HEK293 (cell line): ENCODE measurements around the gene ZNF782.

Source experiments
- CTCF ChIA-PET: fragments of 350-600 bp; formaldehyde crosslinking; extraction: SDS; loops from one replicate; lab custom pipeline; 2021; ENCODE audit warnings: antibody characterized with exemption; lab: Yijun Ruan, JAX
- POLR2A ChIA-PET: fragments of 300-600 bp; formaldehyde crosslinking; extraction: SDS; loops from one replicate; lab custom pipeline; 2020; ENCODE audit warnings: antibody characterized with exemption, inconsistent platforms; lab: Yijun Ruan, JAX
- H3K27ac ChIP-seq: fragments of 200-500 bp; sonication (Bioruptor generic); 2 replicates; pipeline ENCODE4 v1.5.1; 2014; ENCODE audit warnings: low read depth, low read length, control low read depth, inconsistent platforms; ENCODE audit errors: extremely low read depth
- H3K36me3 ChIP-seq, 2 experiments: fragments of 200-500 bp in 1 of 2; sonication (Bioruptor generic) in 1 of 2; 1 replicate in 1 of 2; 2 replicates in 1 of 2; pipeline ENCODE4 v1.5.1; 2014 to 2017; ENCODE audit warnings: inconsistent platforms in 2 of 2, low read length in 2 of 2; ENCODE audit not compliant: control insufficient read depth in 2 of 2, insufficient read depth in 1 of 2
- H3K4me1 ChIP-seq: fragments of 200-500 bp; sonication (Bioruptor generic); 2 replicates; pipeline ENCODE4 v1.5.1; 2014; ENCODE audit warnings: mild to moderate bottlenecking, low read length, inconsistent platforms; ENCODE audit not compliant: control insufficient read depth, insufficient read depth
- H3K4me3 ChIP-seq: 2 replicates; pipeline ENCODE4 v1.5.1; 2011; ENCODE audit warnings: low read depth, mild to moderate bottlenecking, control low read depth, low read length, moderate library complexity
- H3K9me3 ChIP-seq: fragments of 200-500 bp; sonication (Bioruptor generic); 2 replicates; pipeline ENCODE4 v1.5.1; 2014; ENCODE audit warnings: low read depth, low read length, inconsistent platforms; ENCODE audit not compliant: control insufficient read depth, insufficient read depth
- BCL11B ChIP-seq: fragments of 450-650 bp; formaldehyde crosslinking; IDR thresholded peaks from 2 replicates; pipeline ENCODE4 v1.5.1; 2016; ENCODE audit warnings: low read depth, missing biosample characterization, missing genetic modification characterization
- GLIS2 ChIP-seq: fragments of 450-650 bp; formaldehyde crosslinking; IDR thresholded peaks from 2 replicates; pipeline ENCODE4 v1.5.1; 2016; ENCODE audit warnings: missing biosample characterization, missing genetic modification characterization
- PATZ1 ChIP-seq: fragments of 450-650 bp; formaldehyde crosslinking; IDR thresholded peaks from 2 replicates; pipeline ENCODE4 v1.5.1; 2016; ENCODE audit warnings: missing biosample characterization, missing genetic modification characterization
- PRDM10 ChIP-seq: fragments of 450-650 bp; formaldehyde crosslinking; IDR thresholded peaks from 2 replicates; pipeline ENCODE4 v1.5.1; 2016; ENCODE audit warnings: missing biosample characterization, missing genetic modification characterization
- SP3 ChIP-seq: fragments of 450-650 bp; formaldehyde crosslinking; IDR thresholded peaks from 2 replicates; pipeline ENCODE4 v1.5.1; 2016; ENCODE audit warnings: missing biosample characterization, missing genetic modification characterization
- SP7 ChIP-seq: fragments of 450-650 bp; formaldehyde crosslinking; IDR thresholded peaks from 2 replicates; pipeline ENCODE4 v1.5.1; 2016; ENCODE audit warnings: missing biosample characterization, missing genetic modification characterization
- WT1 ChIP-seq: fragments of 450-650 bp; formaldehyde crosslinking; IDR thresholded peaks from 2 replicates; pipeline ENCODE4 v1.5.1; 2016; ENCODE audit warnings: missing biosample characterization, missing genetic modification characterization
- YY2 ChIP-seq: fragments of 450-650 bp; formaldehyde crosslinking; IDR thresholded peaks from 2 replicates; pipeline ENCODE4 v1.5.1; 2016; ENCODE audit warnings: missing biosample characterization, missing genetic modification characterization
- ZBTB17 ChIP-seq: fragments of 450-650 bp; formaldehyde crosslinking; IDR thresholded peaks from 2 replicates; pipeline ENCODE4 v1.5.1; 2016; ENCODE audit warnings: missing biosample characterization, missing genetic modification characterization
- ZEB2 ChIP-seq: fragments of 450-650 bp; formaldehyde crosslinking; IDR thresholded peaks from 2 replicates; pipeline ENCODE4 v1.5.1; 2016; ENCODE audit warnings: missing biosample characterization, missing genetic modification characterization
- ZNF114 ChIP-seq: fragments of 450-650 bp; formaldehyde crosslinking; IDR thresholded peaks from 2 replicates; pipeline ENCODE4 v1.5.0; 2017; ENCODE audit warnings: missing biosample characterization, missing genetic modification characterization
- ZNF121 ChIP-seq: fragments of 450-650 bp; formaldehyde crosslinking; IDR thresholded peaks from 2 replicates; pipeline ENCODE4 v1.5.1; 2016; ENCODE audit warnings: missing biosample characterization, missing genetic modification characterization
- ZNF132 ChIP-seq: fragments of 450-650 bp; formaldehyde crosslinking; IDR thresholded peaks from 2 replicates; pipeline ENCODE4 v1.5.1; 2017; ENCODE audit warnings: missing biosample characterization, missing genetic modification characterization, borderline replicate concordance
- ZNF138 ChIP-seq: fragments of 450-650 bp; formaldehyde crosslinking; IDR thresholded peaks from 2 replicates; pipeline ENCODE4 v1.5.1; 2016; ENCODE audit warnings: missing biosample characterization, missing genetic modification characterization, borderline replicate concordance
- ZNF155 ChIP-seq: fragments of 450-650 bp; formaldehyde crosslinking; IDR thresholded peaks from 2 replicates; pipeline ENCODE4 v1.5.1; 2016; ENCODE audit warnings: missing biosample characterization, missing genetic modification characterization
- ZNF157 ChIP-seq: fragments of 450-650 bp; formaldehyde crosslinking; IDR thresholded peaks from 2 replicates; pipeline ENCODE4 v1.5.1; 2016; ENCODE audit warnings: missing biosample characterization, missing genetic modification characterization
- ZNF202 ChIP-seq: fragments of 450-650 bp; formaldehyde crosslinking; IDR thresholded peaks from 2 replicates; pipeline ENCODE4 v1.5.1; 2016; ENCODE audit warnings: missing biosample characterization, missing genetic modification characterization, borderline replicate concordance
- ZNF341 ChIP-seq: fragments of 450-650 bp; formaldehyde crosslinking; IDR thresholded peaks from 2 replicates; pipeline ENCODE4; 2016; ENCODE audit warnings: low read depth, missing biosample characterization, missing genetic modification characterization
- ZNF350 ChIP-seq: fragments of 450-650 bp; formaldehyde crosslinking; IDR thresholded peaks from 2 replicates; pipeline ENCODE4 v1.5.0; 2017; ENCODE audit warnings: missing biosample characterization, mild to moderate bottlenecking, missing genetic modification characterization
- ZNF501 ChIP-seq: fragments of 450-650 bp; formaldehyde crosslinking; IDR thresholded peaks from 2 replicates; pipeline ENCODE4 v1.5.1; 2016; ENCODE audit warnings: missing biosample characterization, missing genetic modification characterization
- ZNF629 ChIP-seq: fragments of 450-650 bp; formaldehyde crosslinking; IDR thresholded peaks from 2 replicates; pipeline ENCODE4 v1.5.1; 2017; ENCODE audit warnings: missing biosample characterization, missing genetic modification characterization
- ZNF664 ChIP-seq: fragments of 450-650 bp; formaldehyde crosslinking; IDR thresholded peaks from 2 replicates; pipeline ENCODE4 v1.5.1; 2016; ENCODE audit warnings: missing biosample characterization, missing genetic modification characterization
- ZNF670 ChIP-seq: fragments of 450-650 bp; formaldehyde crosslinking; IDR thresholded peaks from 2 replicates; pipeline ENCODE4 v1.5.1; 2016; ENCODE audit warnings: missing biosample characterization, missing genetic modification characterization, low read depth
- ZNF701 ChIP-seq: fragments of 450-650 bp; formaldehyde crosslinking; IDR thresholded peaks from 2 replicates; pipeline ENCODE4 v1.5.1; 2016; ENCODE audit warnings: missing biosample characterization, missing genetic modification characterization
- ZSCAN23 ChIP-seq: fragments of 450-650 bp; formaldehyde crosslinking; IDR thresholded peaks from 2 replicates; pipeline ENCODE4 v1.5.1; 2016; ENCODE audit warnings: missing biosample characterization, missing genetic modification characterization
- TF ChIP-seq, protein P1 (sequence below): fragments of 450-650 bp; formaldehyde crosslinking; conservative IDR thresholded peaks from 2 replicates; pipeline ENCODE4 v1.5.1; 2016; ENCODE audit warnings: low read depth, missing biosample characterization, missing genetic modification characterization
- TF ChIP-seq, protein P2 (sequence below): fragments of 450-650 bp; formaldehyde crosslinking; IDR thresholded peaks from 2 replicates; pipeline ENCODE4 v1.5.1; 2016; ENCODE audit warnings: missing biosample characterization, missing genetic modification characterization

The ZNF782 gene

DNA sequence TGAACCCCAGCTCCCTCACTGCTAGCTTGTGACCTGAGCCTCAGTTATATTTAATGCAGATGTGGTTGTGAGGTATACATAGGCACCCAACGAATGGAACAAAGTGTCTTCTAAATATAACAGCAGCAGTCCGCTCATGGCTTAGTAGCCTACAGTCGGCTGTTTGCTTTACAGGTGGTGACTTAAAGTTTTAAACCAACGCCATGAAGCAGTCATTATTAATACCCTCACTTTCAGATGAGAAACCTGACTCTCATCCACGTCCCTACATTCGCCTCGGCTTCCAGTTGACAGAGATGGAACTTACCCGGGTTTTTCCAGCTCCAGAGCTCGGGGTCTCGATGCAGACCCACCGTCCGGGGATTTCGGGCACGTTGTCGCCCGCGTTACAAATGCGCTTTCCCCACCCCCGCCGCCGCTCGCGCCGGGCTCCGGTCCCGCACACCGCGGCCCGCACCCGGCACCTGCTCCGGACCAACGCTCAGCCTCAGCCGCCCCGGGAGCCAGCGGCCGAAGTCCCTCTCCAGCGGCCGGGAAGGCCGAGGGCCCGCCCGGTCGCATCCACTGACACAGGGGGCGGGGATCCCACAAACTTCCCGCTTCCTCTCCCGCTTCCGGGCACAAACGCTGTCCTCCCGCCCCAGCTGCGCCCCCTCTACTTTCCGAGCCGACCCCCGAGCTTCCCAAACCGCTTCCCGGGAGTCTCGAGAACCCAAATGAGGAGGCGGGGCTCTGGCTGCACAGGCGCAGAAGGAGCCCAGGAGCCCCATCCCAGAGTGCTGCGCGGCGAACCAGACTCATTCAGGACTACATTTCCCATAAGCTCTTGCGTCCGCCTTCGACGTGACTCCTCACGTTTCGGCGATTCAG, at the start of gene ZNF782:
Gene ZNF782, minus strand, starts transcription at position 734 of the 870 bp plus-strand sequence. CDS start 2,553 bp downstream, outside the sequence.
- H3K27ac ChIP-seq = peak within 1 kb of the TSS; percentile 53; the same call in 1 of the 2 replicates
- ChIA-PET CTCF (interaction anchor here (0.6 to 5.7 kb wide), 12 partner anchors 9 to 1328 kb away, joined by 3 to 67 read pairs (median 3); no protein-coding TSS in a partner anchor), POLR2A (interaction anchor here (0.6 to 2.0 kb wide), 7 partner anchors 9 to 904 kb away, joined by 3 to 15 read pairs (median 3); partner anchors contain the start of genes CTSV, NCBP1 and TSTD2)
- H3K9me3 ChIP-seq = no peaks in the 10 kb centered on the region
- H3K36me3 ChIP-seq = peaks cover 0 to 17% of the 10 kb centered on the region in 2 experiments; a peak in 1 of 3 replicates
- peak within 1 kb of the TSS; percentile 84 for H3K4me3 ChIP-seq
- no peaks in the 10 kb centered on the region for H3K4me1 ChIP-seq
- TF ChIP-seq YY2 (no peak), ZNF350 (no peak), ZNF157 (no peak), ZNF132 (tag by site-specific recombination) (no peak), ZNF664 (no peak), ZNF202 (tag by site-specific recombination) (no peak), GLIS2 (tag by site-specific recombination) (peak; percentile 68), ZNF341 (peak; percentile 86), ZNF138 (no peak), ZNF629 (tag by site-specific recombination) (peak; percentile 22; the same call in 1 of the 2 replicates), PRDM10 (peak; percentile 95), ZNF670 (tag by site-specific recombination) (no peak), PATZ1 (tag by site-specific recombination) (peak; percentile 74), ZBTB17 (peak; percentile 64), ZSCAN23 (tag by site-specific recombination) (no peak), SP7 (0 out of 2 replicates have a peak, but pooled peaks have one; percentile 30), SP3 (tag by site-specific recombination) (peak; percentile 65), BCL11B (tag by site-specific recombination) (no peak), ZNF701 (tag by site-specific recombination) (no peak), ZNF121 (tag by site-specific recombination) (no peak), ZNF155 (tag by site-specific recombination) (no peak), ZEB2 (tag by site-specific recombination) (no peak), ZNF501 (tag by site-specific recombination) (0 out of 2 replicates have a peak, but pooled peaks have one; percentile 28), WT1 (peak; percentile 65), ZNF114 (tag by site-specific recombination) (no peak)
- TF ChIP-seq, protein P1, sequence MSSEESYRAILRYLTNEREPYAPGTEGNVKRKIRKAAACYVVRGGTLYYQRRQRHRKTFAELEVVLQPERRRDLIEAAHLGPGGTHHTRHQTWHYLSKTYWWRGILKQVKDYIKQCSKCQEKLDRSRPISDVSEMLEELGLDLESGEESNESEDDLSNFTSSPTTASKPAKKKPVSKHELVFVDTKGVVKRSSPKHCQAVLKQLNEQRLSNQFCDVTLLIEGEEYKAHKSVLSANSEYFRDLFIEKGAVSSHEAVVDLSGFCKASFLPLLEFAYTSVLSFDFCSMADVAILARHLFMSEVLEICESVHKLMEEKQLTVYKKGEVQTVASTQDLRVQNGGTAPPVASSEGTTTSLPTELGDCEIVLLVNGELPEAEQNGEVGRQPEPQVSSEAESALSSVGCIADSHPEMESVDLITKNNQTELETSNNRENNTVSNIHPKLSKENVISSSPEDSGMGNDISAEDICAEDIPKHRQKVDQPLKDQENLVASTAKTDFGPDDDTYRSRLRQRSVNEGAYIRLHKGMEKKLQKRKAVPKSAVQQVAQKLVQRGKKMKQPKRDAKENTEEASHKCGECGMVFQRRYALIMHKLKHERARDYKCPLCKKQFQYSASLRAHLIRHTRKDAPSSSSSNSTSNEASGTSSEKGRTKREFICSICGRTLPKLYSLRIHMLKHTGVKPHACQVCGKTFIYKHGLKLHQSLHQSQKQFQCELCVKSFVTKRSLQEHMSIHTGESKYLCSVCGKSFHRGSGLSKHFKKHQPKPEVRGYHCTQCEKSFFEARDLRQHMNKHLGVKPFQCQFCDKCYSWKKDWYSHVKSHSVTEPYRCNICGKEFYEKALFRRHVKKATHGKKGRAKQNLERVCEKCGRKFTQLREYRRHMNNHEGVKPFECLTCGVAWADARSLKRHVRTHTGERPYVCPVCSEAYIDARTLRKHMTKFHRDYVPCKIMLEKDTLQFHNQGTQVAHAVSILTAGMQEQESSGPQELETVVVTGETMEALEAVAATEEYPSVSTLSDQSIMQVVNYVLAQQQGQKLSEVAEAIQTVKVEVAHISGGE = peak; percentile 53; the same call in 1 of the 2 replicates
- TF ChIP-seq, protein P2, sequence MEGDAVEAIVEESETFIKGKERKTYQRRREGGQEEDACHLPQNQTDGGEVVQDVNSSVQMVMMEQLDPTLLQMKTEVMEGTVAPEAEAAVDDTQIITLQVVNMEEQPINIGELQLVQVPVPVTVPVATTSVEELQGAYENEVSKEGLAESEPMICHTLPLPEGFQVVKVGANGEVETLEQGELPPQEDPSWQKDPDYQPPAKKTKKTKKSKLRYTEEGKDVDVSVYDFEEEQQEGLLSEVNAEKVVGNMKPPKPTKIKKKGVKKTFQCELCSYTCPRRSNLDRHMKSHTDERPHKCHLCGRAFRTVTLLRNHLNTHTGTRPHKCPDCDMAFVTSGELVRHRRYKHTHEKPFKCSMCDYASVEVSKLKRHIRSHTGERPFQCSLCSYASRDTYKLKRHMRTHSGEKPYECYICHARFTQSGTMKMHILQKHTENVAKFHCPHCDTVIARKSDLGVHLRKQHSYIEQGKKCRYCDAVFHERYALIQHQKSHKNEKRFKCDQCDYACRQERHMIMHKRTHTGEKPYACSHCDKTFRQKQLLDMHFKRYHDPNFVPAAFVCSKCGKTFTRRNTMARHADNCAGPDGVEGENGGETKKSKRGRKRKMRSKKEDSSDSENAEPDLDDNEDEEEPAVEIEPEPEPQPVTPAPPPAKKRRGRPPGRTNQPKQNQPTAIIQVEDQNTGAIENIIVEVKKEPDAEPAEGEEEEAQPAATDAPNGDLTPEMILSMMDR (tag by site-specific recombination) = 0 out of 2 replicates have a peak, but pooled peaks have one; percentile 16
